WI38 (cell line): ENCODE measurements around the gene DDR2.

ENCODE experiments used
- H3K4me3 ChIP-seq: 2 replicates; pipeline ENCODE4 v1.5.1; 2011; ENCODE audit warnings: low read depth, mild to moderate bottlenecking, control low read depth, low read length
- TF ChIP-seq, protein P1 (sequence below): IDR thresholded peaks from 2 replicates; pipeline ENCODE4 v1.5.1; 2012; ENCODE audit warnings: low read depth, mild to moderate bottlenecking, control low read depth, low read length

The DDR2 gene

DNA sequence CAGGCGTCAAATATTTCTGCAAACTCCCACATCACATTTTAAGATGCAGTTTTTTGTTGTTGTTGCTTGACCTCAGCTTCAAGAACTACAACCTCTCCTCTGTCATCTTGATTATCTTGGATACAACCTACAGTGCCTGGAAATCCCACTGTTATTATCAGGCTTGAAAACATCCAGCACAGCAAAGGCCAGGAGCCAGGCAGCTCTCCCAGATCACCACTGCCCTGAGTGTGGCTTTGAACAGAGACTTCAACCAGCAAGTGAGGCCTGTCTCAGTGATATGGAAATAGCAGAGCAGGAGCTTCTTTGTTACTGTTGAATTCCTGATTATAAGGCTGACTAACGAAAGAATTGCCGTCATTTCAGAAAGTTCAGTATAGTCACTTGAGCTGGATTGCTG, 200.2 kb downstream of the DDR2 start:
- TF ChIP-seq, protein P1, sequence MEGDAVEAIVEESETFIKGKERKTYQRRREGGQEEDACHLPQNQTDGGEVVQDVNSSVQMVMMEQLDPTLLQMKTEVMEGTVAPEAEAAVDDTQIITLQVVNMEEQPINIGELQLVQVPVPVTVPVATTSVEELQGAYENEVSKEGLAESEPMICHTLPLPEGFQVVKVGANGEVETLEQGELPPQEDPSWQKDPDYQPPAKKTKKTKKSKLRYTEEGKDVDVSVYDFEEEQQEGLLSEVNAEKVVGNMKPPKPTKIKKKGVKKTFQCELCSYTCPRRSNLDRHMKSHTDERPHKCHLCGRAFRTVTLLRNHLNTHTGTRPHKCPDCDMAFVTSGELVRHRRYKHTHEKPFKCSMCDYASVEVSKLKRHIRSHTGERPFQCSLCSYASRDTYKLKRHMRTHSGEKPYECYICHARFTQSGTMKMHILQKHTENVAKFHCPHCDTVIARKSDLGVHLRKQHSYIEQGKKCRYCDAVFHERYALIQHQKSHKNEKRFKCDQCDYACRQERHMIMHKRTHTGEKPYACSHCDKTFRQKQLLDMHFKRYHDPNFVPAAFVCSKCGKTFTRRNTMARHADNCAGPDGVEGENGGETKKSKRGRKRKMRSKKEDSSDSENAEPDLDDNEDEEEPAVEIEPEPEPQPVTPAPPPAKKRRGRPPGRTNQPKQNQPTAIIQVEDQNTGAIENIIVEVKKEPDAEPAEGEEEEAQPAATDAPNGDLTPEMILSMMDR, result no peak
- no peak overlapping the region for H3K4me3 ChIP-seq

DNA sequence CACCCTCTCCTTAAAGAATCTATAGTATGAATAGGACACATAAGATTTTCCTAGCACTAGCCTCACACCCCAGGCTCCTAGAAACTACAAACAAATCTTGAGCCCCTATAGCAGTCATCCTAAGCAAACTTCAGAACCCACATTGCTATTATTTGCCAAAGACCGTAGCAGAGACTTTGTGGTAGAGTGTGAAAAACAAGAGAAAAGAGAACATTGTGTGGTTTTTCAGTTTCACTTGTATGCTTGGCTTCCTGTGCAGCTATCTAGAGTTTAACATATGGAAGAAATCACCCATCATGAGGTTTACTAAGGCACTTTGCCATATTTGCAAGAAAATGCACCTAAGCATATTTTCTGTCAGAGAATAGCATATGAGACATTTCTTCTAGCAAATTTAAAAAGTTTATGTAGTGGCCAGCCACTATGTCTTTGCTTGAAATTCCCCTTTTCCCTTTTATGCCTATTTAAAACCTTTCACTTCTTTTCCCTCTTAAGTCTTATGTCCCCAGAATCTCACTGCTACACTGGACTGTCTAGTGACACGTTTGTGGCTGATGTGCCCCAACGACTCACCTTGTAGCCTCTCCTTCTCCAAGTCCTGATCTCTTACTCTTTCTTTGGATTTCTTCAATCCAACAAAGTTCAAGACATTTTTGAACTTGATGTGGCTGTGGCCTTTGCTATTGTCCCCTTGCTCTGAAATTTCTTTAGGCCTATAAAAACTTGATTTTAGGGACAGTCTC, 203.1 kb downstream of the DDR2 start:
- TF ChIP-seq, protein P1, result no peak
- H3K4me3 ChIP-seq, result no peak overlapping the region
